Activated naive CD4-positive, alpha-beta T cell treated with anti-CD3 and anti-CD28 coated beads, Interleukin-2, amount 50 U/mL, for 24 hours (primary cell): ENCODE measurements around the gene PFKFB2.

ENCODE experiments used
- H3K27ac Mint-ChIP-seq: one replicate; pipeline ENCODE4 v1.8.0; 2021; ENCODE audit warnings: mild to moderate bottlenecking, mixed read lengths
- H3K27me3 Mint-ChIP-seq: one replicate; pipeline ENCODE4 v1.8.0; 2021; ENCODE audit warnings: mixed read lengths
- H3K36me3 Mint-ChIP-seq: one replicate; pipeline ENCODE4 v1.8.0; 2021; ENCODE audit warnings: mixed read lengths
- H3K4me1 Mint-ChIP-seq: one replicate; pipeline ENCODE4 v1.8.0; 2021; ENCODE audit warnings: mixed read lengths
- H3K4me3 Mint-ChIP-seq: one replicate; pipeline ENCODE4 v1.8.0; 2021; ENCODE audit warnings: mild to moderate bottlenecking, mixed read lengths
- H3K9me3 Mint-ChIP-seq: one replicate; pipeline ENCODE4 v1.8.0; 2021; ENCODE audit warnings: mixed read lengths

Gene PFKFB2

GRCh38 chr1:207052911-207053769, at the start of gene PFKFB2:
Gene PFKFB2, plus strand, starts transcription at chr1:207053275. Its CDS starts 1,443 bp downstream, at chr1:207054718.
- no peaks in the 10 kb centered on the region for H3K9me3 Mint-ChIP-seq
- peaks cover 3% of the 10 kb centered on the region for H3K36me3 Mint-ChIP-seq
- H3K27me3 Mint-ChIP-seq, result no peaks in the 10 kb centered on the region
- H3K4me1 Mint-ChIP-seq, result peaks cover 51% of the 10 kb centered on the region
- peak within 1 kb of the TSS; percentile 99 for H3K4me3 Mint-ChIP-seq
- H3K27ac Mint-ChIP-seq, result peak within 1 kb of the TSS; percentile 87

DNA sequence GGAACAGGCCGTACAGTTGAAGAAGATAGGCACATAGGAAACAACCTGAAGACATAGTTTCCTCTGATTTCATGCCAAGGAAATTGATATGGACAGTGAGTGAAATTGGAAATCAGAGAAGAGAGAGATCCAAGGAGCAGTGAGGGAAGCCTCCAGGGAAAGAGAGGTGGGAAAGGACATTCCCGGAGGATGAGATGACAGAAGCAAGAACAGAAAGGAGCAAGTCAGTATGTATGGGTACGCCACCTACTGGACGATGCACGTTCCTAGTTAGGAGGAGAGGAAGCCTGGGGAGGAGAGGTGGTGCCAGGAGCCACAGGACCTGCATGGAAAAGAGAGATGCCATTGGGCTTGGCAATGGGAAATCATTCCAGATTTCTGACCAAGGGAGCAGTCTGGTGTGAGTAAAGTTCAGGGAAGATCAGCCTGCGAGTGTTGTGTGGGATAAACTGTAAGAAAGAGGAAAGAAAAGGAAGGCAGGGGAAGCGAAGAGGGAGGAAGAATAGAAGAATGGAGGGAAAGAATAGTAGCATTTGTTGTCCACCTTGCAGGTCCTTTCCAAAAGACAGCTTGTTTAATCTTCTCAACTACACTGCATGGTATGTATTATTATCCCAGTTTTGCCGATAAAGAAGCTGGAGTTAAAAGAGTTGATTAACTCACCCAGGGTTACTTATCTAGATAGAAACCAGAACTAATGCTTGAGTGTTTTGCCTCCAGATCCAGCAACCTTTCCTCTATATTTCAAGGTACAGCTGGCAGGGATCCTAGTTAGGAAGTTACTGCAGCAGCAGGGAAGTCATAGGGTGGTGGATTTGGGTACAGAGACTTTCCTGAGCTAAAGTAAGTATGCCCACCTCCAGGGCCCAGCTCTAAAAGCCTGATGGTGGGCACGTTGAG, 47.9 kb upstream of the PFKFB2 start:
- Mint-ChIP-seq H3K9me3 (no peaks in the 10 kb centered on the region), H3K27ac (no peak overlapping the region), H3K4me3 (no peak overlapping the region), H3K36me3 (no peaks in the 10 kb centered on the region), H3K4me1 (peaks cover 5% of the 10 kb centered on the region), H3K27me3 (peaks cover 2% of the 10 kb centered on the region)

- no peak overlapping the region for H3K4me3 Mint-ChIP-seq
- peaks cover 5% of the 10 kb centered on the region for H3K4me1 Mint-ChIP-seq
- H3K9me3 Mint-ChIP-seq, result no peaks in the 10 kb centered on the region
- no peak overlapping the region for H3K27ac Mint-ChIP-seq
- H3K36me3 Mint-ChIP-seq, result no peaks in the 10 kb centered on the region
- peaks cover 2% of the 10 kb centered on the region for H3K27me3 Mint-ChIP-seq
Observed at GRCh38 chr1:207006083-207006482, 47.0 kb upstream of the PFKFB2 start.

DNA sequence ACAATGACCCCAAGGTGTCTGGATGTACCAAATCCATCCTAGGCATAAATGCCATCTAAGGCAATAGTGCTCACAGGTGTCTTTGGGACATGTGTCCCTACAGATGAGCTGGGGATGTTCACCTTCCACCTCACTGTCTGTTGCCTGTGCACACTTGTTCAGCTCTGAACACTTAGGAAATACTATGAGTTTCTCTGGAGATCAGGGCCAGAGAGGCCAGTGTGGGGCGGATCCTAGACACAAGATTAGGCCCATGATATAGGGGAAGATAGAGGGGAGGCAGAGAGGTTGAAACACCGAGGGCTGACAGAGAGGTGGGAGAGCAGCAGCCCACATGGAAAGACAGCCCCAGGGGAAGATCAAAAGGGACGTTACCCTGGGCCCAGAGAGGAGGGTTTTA, 46.2 kb upstream of the PFKFB2 start:
- Mint-ChIP-seq H3K36me3 (no peaks in the 10 kb centered on the region), H3K4me1 (peaks cover 5% of the 10 kb centered on the region), H3K27ac (no peak overlapping the region), H3K4me3 (no peak overlapping the region), H3K9me3 (no peaks in the 10 kb centered on the region), H3K27me3 (peaks cover 2% of the 10 kb centered on the region)

DNA sequence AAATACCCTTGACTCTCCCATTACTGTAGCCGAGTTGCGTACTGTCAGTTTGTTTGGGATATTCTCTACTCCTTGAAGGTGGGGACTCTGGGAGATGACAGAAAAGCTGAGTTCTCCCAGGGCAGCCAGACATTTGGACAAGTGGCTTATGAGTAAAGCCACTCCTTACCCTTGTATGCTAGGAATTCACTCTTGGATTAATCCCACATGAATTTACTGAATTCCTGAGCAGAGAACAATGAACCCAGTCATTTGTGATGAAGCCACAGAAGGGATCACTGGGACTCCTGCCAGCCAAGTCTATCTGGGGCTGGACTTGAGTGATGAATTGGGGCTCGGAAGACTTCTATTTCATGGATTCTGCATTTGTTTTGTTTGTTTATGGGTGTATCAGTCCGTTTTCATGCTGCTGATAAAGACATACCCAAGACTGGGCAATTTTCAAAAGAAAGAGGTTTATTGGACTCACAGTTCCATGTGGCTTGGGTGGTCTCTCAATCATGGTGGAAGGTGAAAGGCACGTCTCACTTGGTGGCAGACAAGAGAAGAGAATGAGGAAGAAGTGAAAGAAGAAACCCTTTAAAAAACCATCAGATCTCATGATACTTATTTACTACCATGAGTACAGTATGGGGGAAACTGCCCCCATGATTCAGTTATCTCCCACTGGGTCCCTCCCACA, 45.6 kb upstream of the PFKFB2 start:
- H3K4me1 Mint-ChIP-seq, result peaks cover 5% of the 10 kb centered on the region
- peaks cover 2% of the 10 kb centered on the region for H3K27me3 Mint-ChIP-seq
- H3K4me3 Mint-ChIP-seq, result no peak overlapping the region
- no peaks in the 10 kb centered on the region for H3K36me3 Mint-ChIP-seq
- H3K27ac Mint-ChIP-seq, result no peak overlapping the region
- H3K9me3 Mint-ChIP-seq, result no peaks in the 10 kb centered on the region

- H3K36me3 Mint-ChIP-seq, result no peaks in the 10 kb centered on the region
- H3K27ac Mint-ChIP-seq, result no peak overlapping the region
- no peak overlapping the region for H3K4me3 Mint-ChIP-seq
- no peaks in the 10 kb centered on the region for H3K9me3 Mint-ChIP-seq
- H3K4me1 Mint-ChIP-seq, result peaks cover 5% of the 10 kb centered on the region
- peaks cover 7% of the 10 kb centered on the region for H3K27me3 Mint-ChIP-seq
Observed at GRCh38 chr1:207009182-207009850, 43.8 kb upstream of the PFKFB2 start.

DNA sequence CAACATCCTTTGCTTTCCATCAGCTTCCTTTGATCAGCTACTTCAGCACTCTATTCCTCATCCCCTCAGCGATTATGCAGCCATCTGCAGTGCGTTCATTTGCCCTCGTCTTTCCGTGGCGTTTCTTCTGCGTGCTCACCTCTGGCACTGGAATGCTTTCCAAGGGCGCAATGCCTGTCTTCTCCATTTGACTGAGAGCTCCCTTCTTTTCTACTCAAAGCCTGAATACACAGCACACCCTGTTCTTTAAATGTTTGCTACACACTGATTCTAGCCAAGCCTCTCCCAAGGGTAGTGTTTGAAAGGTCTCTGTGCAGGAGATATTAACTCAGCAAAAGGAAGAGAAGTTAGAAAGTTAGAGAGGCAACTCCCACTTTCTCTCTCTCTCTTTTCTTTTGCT, 43.1 kb upstream of the PFKFB2 start:
- Mint-ChIP-seq H3K27me3 (peaks cover 8% of the 10 kb centered on the region), H3K4me1 (peaks cover 3% of the 10 kb centered on the region), H3K27ac (no peak overlapping the region), H3K9me3 (no peaks in the 10 kb centered on the region), H3K36me3 (no peaks in the 10 kb centered on the region), H3K4me3 (no peak overlapping the region)

GRCh38 chr1:207010726-207011125, 42.3 kb upstream of the PFKFB2 start:
- H3K9me3 Mint-ChIP-seq, result no peaks in the 10 kb centered on the region
- H3K27me3 Mint-ChIP-seq, result peaks cover 8% of the 10 kb centered on the region
- no peaks in the 10 kb centered on the region for H3K4me1 Mint-ChIP-seq
- no peak overlapping the region for H3K4me3 Mint-ChIP-seq
- H3K27ac Mint-ChIP-seq, result no peak overlapping the region
- no peaks in the 10 kb centered on the region for H3K36me3 Mint-ChIP-seq

DNA sequence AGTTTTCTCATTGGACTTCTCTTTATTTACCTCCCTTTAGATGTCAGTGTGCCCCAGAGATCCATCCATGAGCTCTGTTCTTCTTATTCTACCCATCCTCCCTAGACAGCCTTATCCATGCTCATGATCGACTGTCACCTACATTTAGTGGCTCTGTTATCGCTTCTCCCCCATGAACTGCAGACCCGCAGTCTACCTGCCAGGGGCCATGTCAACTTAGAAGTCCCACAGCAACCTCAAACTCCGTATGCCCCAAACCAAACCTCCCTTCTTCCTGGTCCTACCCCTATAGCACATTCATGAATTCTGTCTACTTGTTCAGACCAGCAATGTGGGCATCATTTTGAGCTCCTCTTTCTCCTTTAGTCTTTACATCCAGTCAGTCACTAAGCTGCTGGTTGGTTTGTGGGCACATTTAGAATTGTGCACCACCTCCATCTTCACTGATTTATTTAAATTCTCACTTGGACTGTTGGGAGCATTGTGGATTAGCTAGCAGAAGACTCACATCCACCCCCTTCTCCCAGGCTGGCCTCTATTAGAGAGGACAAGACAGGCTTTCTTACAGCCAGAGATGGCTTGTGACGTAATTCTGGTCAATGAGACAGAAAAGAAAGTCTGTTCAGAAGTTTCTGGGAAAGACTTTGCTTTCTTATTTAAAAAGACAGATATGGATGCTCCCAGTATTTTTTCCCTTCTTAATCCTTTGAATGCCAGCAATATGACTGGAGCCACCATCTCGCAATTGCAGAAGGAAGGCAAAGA, 39.6 kb upstream of the PFKFB2 start:
- H3K27ac Mint-ChIP-seq, result no peak overlapping the region

GRCh38 chr1:207014728-207015127, 38.3 kb upstream of the PFKFB2 start:
- no peaks in the 10 kb centered on the region for H3K36me3 Mint-ChIP-seq
- no peak overlapping the region for H3K4me3 Mint-ChIP-seq
- H3K4me1 Mint-ChIP-seq, result no peaks in the 10 kb centered on the region
- H3K27ac Mint-ChIP-seq, result no peak overlapping the region
- peaks cover 6% of the 10 kb centered on the region for H3K27me3 Mint-ChIP-seq
- no peaks in the 10 kb centered on the region for H3K9me3 Mint-ChIP-seq

More for the DNA sequence above, 39.6 kb upstream of the PFKFB2 start:
- H3K36me3 Mint-ChIP-seq, result no peaks in the 10 kb centered on the region
- no peaks in the 10 kb centered on the region for H3K4me1 Mint-ChIP-seq
- peaks cover 6% of the 10 kb centered on the region for H3K27me3 Mint-ChIP-seq
- H3K4me3 Mint-ChIP-seq, result no peak overlapping the region
- no peaks in the 10 kb centered on the region for H3K9me3 Mint-ChIP-seq

GRCh38 chr1:207015791-207016190, 37.3 kb upstream of the PFKFB2 start:
- Mint-ChIP-seq H3K9me3 (no peaks in the 10 kb centered on the region), H3K27me3 (peaks cover 6% of the 10 kb centered on the region), H3K4me1 (no peaks in the 10 kb centered on the region), H3K27ac (no peak overlapping the region), H3K4me3 (no peak overlapping the region), H3K36me3 (no peaks in the 10 kb centered on the region)

DNA sequence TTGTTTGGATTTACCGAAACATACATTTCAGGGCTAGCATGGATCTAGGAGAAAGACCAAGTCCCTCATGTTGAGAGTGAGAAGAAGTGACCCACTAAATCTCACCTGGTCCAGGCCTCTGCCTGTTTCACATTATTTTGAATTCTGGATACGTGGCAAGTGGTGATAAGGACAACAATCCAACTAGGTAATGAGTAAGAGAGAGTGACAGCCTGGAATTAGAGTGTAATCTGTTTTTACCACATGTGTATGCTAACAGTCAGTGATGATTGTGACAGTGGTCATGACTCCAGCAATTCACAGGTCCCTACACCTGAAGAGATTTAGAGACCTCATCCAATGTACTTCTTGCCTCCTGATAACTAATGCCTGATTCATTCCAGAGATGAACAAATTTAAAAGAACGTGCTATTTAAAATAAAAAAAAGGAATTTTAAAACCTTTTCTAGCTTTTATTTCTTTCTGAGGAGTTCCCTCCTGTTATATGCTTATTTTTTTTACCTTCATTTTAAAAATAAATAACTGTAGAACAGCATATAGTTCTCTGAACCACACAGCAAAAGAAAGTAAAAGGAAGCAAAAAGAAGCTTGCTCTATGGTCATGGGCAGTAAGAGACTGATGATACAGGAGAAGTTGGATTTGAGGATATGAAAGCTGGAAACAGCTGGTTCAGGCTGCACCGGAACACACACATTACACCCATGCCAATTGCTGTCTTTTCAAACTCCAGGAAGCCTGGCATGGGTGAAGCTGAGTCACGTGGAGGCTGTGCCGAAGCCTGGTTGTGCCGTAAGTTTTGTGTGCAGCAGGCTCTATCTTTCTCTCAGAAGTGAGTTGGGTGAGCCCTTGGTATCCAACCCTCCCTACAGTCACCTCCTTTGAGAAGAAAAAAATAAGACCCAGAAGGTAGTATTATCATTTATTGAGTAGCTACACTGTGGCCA, 35.2 kb upstream of the PFKFB2 start:
- no peaks in the 10 kb centered on the region for H3K36me3 Mint-ChIP-seq
- peaks cover 3% of the 10 kb centered on the region for H3K27me3 Mint-ChIP-seq
- H3K27ac Mint-ChIP-seq, result no peak overlapping the region
- no peak overlapping the region for H3K4me3 Mint-ChIP-seq
- H3K4me1 Mint-ChIP-seq, result no peaks in the 10 kb centered on the region
- H3K9me3 Mint-ChIP-seq, result no peaks in the 10 kb centered on the region

DNA sequence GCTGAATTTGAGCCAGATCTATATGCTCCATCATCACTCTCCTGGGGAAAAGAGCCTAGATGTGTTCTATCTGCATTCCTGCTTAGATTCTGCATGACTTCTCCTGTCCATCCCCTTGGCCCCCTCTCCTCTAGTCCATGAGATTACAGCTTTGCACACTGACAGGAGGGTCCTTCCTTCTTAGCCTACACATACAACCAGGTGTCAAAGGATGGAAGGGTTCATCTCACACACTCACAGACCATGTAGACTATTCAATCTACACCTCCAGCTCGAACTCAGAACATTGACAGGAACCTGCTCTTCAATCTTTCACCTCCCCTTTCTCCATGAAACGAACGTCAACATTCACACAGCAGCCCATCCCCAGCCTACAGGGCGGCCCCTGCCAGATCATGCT, 34.4 kb upstream of the PFKFB2 start:
- Mint-ChIP-seq H3K27me3 (peaks cover 3% of the 10 kb centered on the region), H3K36me3 (no peaks in the 10 kb centered on the region), H3K27ac (no peak overlapping the region), H3K4me3 (no peak overlapping the region), H3K4me1 (no peaks in the 10 kb centered on the region), H3K9me3 (no peaks in the 10 kb centered on the region)

DNA sequence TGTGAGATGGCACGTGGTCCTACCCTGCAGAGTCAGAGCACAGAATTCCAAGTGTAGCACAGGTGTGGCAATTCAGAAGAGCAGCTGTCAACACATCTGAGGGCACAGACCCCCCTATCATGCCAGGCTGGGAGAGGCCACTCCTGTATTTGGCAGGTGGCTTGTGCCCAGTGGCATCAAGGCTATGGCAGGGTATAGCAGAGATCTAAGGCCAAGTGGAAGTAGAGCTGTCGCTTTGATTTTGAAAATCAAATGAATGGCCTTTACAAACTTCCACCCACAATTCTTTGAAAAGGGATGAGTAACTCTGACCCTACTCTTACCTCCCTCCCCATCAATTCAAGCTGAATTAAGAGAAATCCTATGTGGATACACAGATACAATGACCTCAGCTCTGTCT, 33.9 kb upstream of the PFKFB2 start:
- H3K4me1 Mint-ChIP-seq, result no peaks in the 10 kb centered on the region
- no peaks in the 10 kb centered on the region for H3K9me3 Mint-ChIP-seq
- H3K4me3 Mint-ChIP-seq, result no peak overlapping the region
- no peak overlapping the region for H3K27ac Mint-ChIP-seq
- no peaks in the 10 kb centered on the region for H3K36me3 Mint-ChIP-seq
- H3K27me3 Mint-ChIP-seq, result peaks cover 2% of the 10 kb centered on the region
